GM18861 (cell line): ENCODE results near the gene ITGAL.
"Not testable (repeated sequence)": the region's sequence is repeated elsewhere in the genome, so short reads cannot be mapped to it uniquely, and the experiment has no call there.

Source experiments
- ATAC-seq: cut with Tn5 transposase; IDR thresholded peaks from one replicate; pipeline ENCODE4 v1.9.1; 2021; ENCODE audit not compliant: unreplicated experiment

Gene ITGAL

GRCh38 chr16:30457743-30458560 is 14.6 kb upstream of the ITGAL start:
- no peak for ATAC-seq

GRCh38 chr16:30458561-30459394 is 13.8 kb upstream of the ITGAL start:
- ATAC-seq, result peak; percentile 82

GRCh38 chr16:30459456-30459855 is 13.1 kb upstream of the ITGAL start:
- ATAC-seq, result peak; percentile 10

- not testable (repeated sequence) for ATAC-seq
Observed at GRCh38 chr16:30461426-30461825, 11.1 kb upstream of the ITGAL start.

- no peak for ATAC-seq
Observed at GRCh38 chr16:30464078-30464477, 8.5 kb upstream of the ITGAL start.

GRCh38 chr16:30470170-30470512 is 2.4 kb upstream of the ITGAL start:
- ATAC-seq, result no peak

GRCh38 chr16:30470632-30470995 is 1.9 kb upstream of the ITGAL start:
- no peak for ATAC-seq

- peak; percentile 24 for ATAC-seq
Observed at GRCh38 chr16:30473231-30474073, 910 bp downstream of the ITGAL start.

GRCh38 chr16:30474074-30474452 is 1.5 kb downstream of the ITGAL start:
- no peak for ATAC-seq

- ATAC-seq, result no peak
Observed at GRCh38 chr16:30474684-30475083, 2.1 kb downstream of the ITGAL start.

GRCh38 chr16:30476991-30477390 is 4.4 kb downstream of the ITGAL start:
- ATAC-seq, result no peak

GRCh38 chr16:30477773-30478172 is 5.2 kb downstream of the ITGAL start:
- not testable (repeated sequence) for ATAC-seq

GRCh38 chr16:30478766-30479478 is 6.4 kb downstream of the ITGAL start:
- ATAC-seq, result no peak

GRCh38 chr16:30481381-30481780 is 8.8 kb downstream of the ITGAL start:
- ATAC-seq, result no peak

- ATAC-seq, result no peak
Observed at GRCh38 chr16:30482366-30482765, 9.8 kb downstream of the ITGAL start.

- no peak for ATAC-seq
Observed at GRCh38 chr16:30484887-30485286, 12.3 kb downstream of the ITGAL start.

- no peak for ATAC-seq
Observed at GRCh38 chr16:30485818-30486436, 13.4 kb downstream of the ITGAL start.

GRCh38 chr16:30488764-30489605 is 16.4 kb downstream of the ITGAL start:
- ATAC-seq, result no peak

- ATAC-seq, result no peak
Observed at GRCh38 chr16:30490210-30490609, 17.7 kb downstream of the ITGAL start.
